D721Med (cell line): ENCODE measurements around the gene NBEA.
"Not testable (repeated sequence)": the region's sequence is repeated elsewhere in the genome, so short reads cannot be mapped to it uniquely, and the experiment has no call there.

Experiments
- DNase-seq: peaks from one replicate; pipeline ENCODE4 v3.0.0; 2011; ENCODE audit warnings: low spot score; ENCODE audit not compliant: insufficient read length
- FAIRE-seq: peaks from 2 replicates; lab custom pipeline; 2011; peaks lifted over from hg19 to GRCh38; lab: Jason Lieb, UNC
- CTCF ChIP-seq: IDR thresholded peaks from 2 replicates; pipeline ENCODE4 v1.5.1; 2012; ENCODE audit warnings: mild to moderate bottlenecking, control low read depth; ENCODE audit not compliant: insufficient read depth; ENCODE audit errors: missing control alignments

The NBEA gene

GRCh38 chr13:35092751-35093150 is 150.7 kb downstream of the NBEA start:
- FAIRE-seq (no peak), DNase-seq (no peak)
- TF ChIP-seq CTCF = no peak

GRCh38 chr13:35093356-35093755 is 151.3 kb downstream of the NBEA start:
- DNase-seq = no peak
- no peak for TF ChIP-seq CTCF
- no peak for FAIRE-seq

GRCh38 chr13:35106771-35107170 is 164.7 kb downstream of the NBEA start:
- not testable (repeated sequence) for DNase-seq, FAIRE-seq

- no peak for TF ChIP-seq CTCF
- FAIRE-seq (peak; percentile 67), DNase-seq (no peak)
Measured at GRCh38 chr13:35107535-35107934, 165.5 kb downstream of the NBEA start.

- FAIRE-seq = peak; percentile 38
- DNase-seq = not testable (repeated sequence)
Measured at GRCh38 chr13:35113612-35114011, 171.5 kb downstream of the NBEA start.

GRCh38 chr13:35127466-35127865 is 185.4 kb downstream of the NBEA start:
- no peak for TF ChIP-seq CTCF
- FAIRE-seq (no peak), DNase-seq (no peak)

GRCh38 chr13:35129500-35129899 is 187.4 kb downstream of the NBEA start:
- DNase-seq (no peak), FAIRE-seq (no peak)
- TF ChIP-seq CTCF = no peak

- no peak for DNase-seq
- no peak for FAIRE-seq
- TF ChIP-seq CTCF = no peak
Measured at GRCh38 chr13:35131471-35131870, 189.4 kb downstream of the NBEA start.

GRCh38 chr13:35136585-35136984 is 194.5 kb downstream of the NBEA start:
- TF ChIP-seq CTCF = no peak
- FAIRE-seq (no peak), DNase-seq (no peak)
